Esophagus squamous epithelium (tissue), 4 donors: ENCODE measurements around the gene CRLF1.

Experiments used
- POLR2A ChIP-seq, 4 donors: fragments of 450-650 bp; IDR thresholded peaks; one replicate each; pipeline ENCODE4 v1.6.1; 2017; ENCODE audit warnings: antibody characterized with exemption in 4 of 4, mild to moderate bottlenecking in 4 of 4, moderate library complexity in 3 of 4
- TF ChIP-seq, protein P1 (sequence below), 6 experiments: fragments of 450-650 bp in 4 of 6; fragments of 200-600 bp in 2 of 6; sonication (generic) in 2 of 6; IDR thresholded peaks; one replicate each; pipeline ENCODE4 v1.5.1; 2016 to 2019; ENCODE audit warnings: antibody characterized with exemption in 6 of 6, mild to moderate bottlenecking in 4 of 6, moderate library complexity in 4 of 6

- TF ChIP-seq, protein P1, sequence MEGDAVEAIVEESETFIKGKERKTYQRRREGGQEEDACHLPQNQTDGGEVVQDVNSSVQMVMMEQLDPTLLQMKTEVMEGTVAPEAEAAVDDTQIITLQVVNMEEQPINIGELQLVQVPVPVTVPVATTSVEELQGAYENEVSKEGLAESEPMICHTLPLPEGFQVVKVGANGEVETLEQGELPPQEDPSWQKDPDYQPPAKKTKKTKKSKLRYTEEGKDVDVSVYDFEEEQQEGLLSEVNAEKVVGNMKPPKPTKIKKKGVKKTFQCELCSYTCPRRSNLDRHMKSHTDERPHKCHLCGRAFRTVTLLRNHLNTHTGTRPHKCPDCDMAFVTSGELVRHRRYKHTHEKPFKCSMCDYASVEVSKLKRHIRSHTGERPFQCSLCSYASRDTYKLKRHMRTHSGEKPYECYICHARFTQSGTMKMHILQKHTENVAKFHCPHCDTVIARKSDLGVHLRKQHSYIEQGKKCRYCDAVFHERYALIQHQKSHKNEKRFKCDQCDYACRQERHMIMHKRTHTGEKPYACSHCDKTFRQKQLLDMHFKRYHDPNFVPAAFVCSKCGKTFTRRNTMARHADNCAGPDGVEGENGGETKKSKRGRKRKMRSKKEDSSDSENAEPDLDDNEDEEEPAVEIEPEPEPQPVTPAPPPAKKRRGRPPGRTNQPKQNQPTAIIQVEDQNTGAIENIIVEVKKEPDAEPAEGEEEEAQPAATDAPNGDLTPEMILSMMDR (IDR thresholded peaks at IDR 0.05): no peak
- TF ChIP-seq POLR2A (IDR thresholded peaks at IDR 0.05): no peak
These were observed 47.3 kb upstream of the CRLF1 start for GRCh38 chr19:18653853-18654252.
